NT2/D1 (cell line): ENCODE data around the gene KRTAP10-9.

Source experiments
- YY1 ChIP-seq: IDR thresholded peaks from 2 replicates; pipeline ENCODE4 v1.6.1; 2011; ENCODE audit not compliant: insufficient read length, insufficient read depth
- ZNF274 ChIP-seq: IDR thresholded peaks from 2 replicates; pipeline ENCODE4 v1.6.1; 2011; ENCODE audit warnings: mild to moderate bottlenecking, low read depth, low read length

- TF ChIP-seq YY1 (no peak), ZNF274 (no peak)
Measured at GRCh38 chr21:44677881-44678280, 51.0 kb downstream of the KRTAP10-9 start.
